ENCODE data around the gene TSPAN11.

Gene TSPAN11

GRCh38 chr12:30880061-30880460 is 46.5 kb upstream of the TSPAN11 start:
- no peak for TF ChIP-seq POU6F1 (CRISPR knock-in tag; IDR thresholded peaks at IDR 0.05; ENCODE audit: borderline replicate concordance, low read depth)
- no peak for TF ChIP-seq TCF4 (CRISPR knock-in tag; IDR thresholded peaks at IDR 0.05; ENCODE audit: borderline replicate concordance)
- TF ChIP-seq GLIS3 (CRISPR knock-in tag; IDR thresholded peaks at IDR 0.05): no peak
- no peak for TF ChIP-seq CREB5 (CRISPR knock-in tag; IDR thresholded peaks at IDR 0.05; ENCODE audit: low read depth)
- TF ChIP-seq SNAI2 (CRISPR knock-in tag; IDR thresholded peaks at IDR 0.05): no peak
- no peak for TF ChIP-seq RARB (CRISPR knock-in tag; IDR thresholded peaks at IDR 0.05)
- TF ChIP-seq ZNF70 (CRISPR knock-in tag; IDR thresholded peaks at IDR 0.05): no peak
- TF ChIP-seq TOX (CRISPR knock-in tag; IDR thresholded peaks at IDR 0.05; ENCODE audit: borderline replicate concordance): no peak
- TF ChIP-seq ZFP3 (CRISPR knock-in tag; IDR thresholded peaks at IDR 0.05): no peak
- no peak for TF ChIP-seq TSHZ2 (CRISPR knock-in tag; IDR thresholded peaks at IDR 0.05)
- TF ChIP-seq PATZ1 (CRISPR knock-in tag; IDR thresholded peaks at IDR 0.05; ENCODE audit: borderline replicate concordance): no peak
- TF ChIP-seq OSR1 (CRISPR knock-in tag; IDR thresholded peaks at IDR 0.05): no peak
- TF ChIP-seq ZFP30 (CRISPR knock-in tag; IDR thresholded peaks at IDR 0.05): no peak
- no peak for TF ChIP-seq ISL1 (CRISPR knock-in tag; IDR thresholded peaks at IDR 0.05)
- no peak for TF ChIP-seq ESRRG (CRISPR knock-in tag; IDR thresholded peaks at IDR 0.05)
- no peak for TF ChIP-seq ZNF8 (CRISPR knock-in tag; IDR thresholded peaks at IDR 0.05)
- no peak for TF ChIP-seq BACH2 (CRISPR knock-in tag; IDR thresholded peaks at IDR 0.05; ENCODE audit: borderline replicate concordance)
- TF ChIP-seq CSRNP3 (CRISPR knock-in tag; IDR thresholded peaks at IDR 0.05): no peak
- TF ChIP-seq PPARA (CRISPR knock-in tag; IDR thresholded peaks at IDR 0.05; ENCODE audit: borderline replicate concordance): no peak
- ATAC-seq: no peak; the same call in 2 of the 3 replicates

- TF ChIP-seq GLIS3 (CRISPR knock-in tag; IDR thresholded peaks at IDR 0.05) (no peak), TOX (CRISPR knock-in tag; IDR thresholded peaks at IDR 0.05; ENCODE audit: borderline replicate concordance) (no peak), ZFP30 (CRISPR knock-in tag; IDR thresholded peaks at IDR 0.05) (no peak), PPARA (CRISPR knock-in tag; IDR thresholded peaks at IDR 0.05; ENCODE audit: borderline replicate concordance) (no peak), ZC3H10 (CRISPR knock-in tag; IDR thresholded peaks at IDR 0.05) (no peak), ZNF565 (CRISPR knock-in tag; conservative IDR thresholded peaks at IDR 0.05; ENCODE audit: low read depth) (no peak), SNAI2 (CRISPR knock-in tag; IDR thresholded peaks at IDR 0.05) (no peak), OSR1 (CRISPR knock-in tag; IDR thresholded peaks at IDR 0.05) (no peak), CSRNP3 (CRISPR knock-in tag; IDR thresholded peaks at IDR 0.05) (no peak), ISL1 (CRISPR knock-in tag; IDR thresholded peaks at IDR 0.05) (no peak), CREB5 (CRISPR knock-in tag; IDR thresholded peaks at IDR 0.05; ENCODE audit: low read depth) (no peak), RARB (CRISPR knock-in tag; IDR thresholded peaks at IDR 0.05) (no peak), ESRRG (CRISPR knock-in tag; IDR thresholded peaks at IDR 0.05) (no peak)
Observed at GRCh38 chr12:30880813-30881212, 45.7 kb upstream of the TSPAN11 start.

More at GRCh38 chr12:30880813-30881212, 45.7 kb upstream of the TSPAN11 start:
- no peak for ATAC-seq

Measured in SK-N-SH treated with all-trans-retinoic acid at 6 μM for 48 hours (cell line).